Activated naive CD8-positive, alpha-beta T cell treated with anti-CD3 and anti-CD28 coated beads, Interleukin-2, amount 10 ng/mL, durations not matched to agents 7 days and 5 days (primary cell): ENCODE results near the gene BAIAP2L1. TPM values are rescaled to one million over a fixed set of nuclear protein-coding genes. Genes with fewer than 3 reads are reported as not detected.

Experiments used
- ATAC-seq: fragments of 150-1000 bp; cut with Tn5 transposase; one replicate; pipeline ENCODE4 v1.10.0; 2021; ENCODE audit warnings: low read depth, moderate library complexity
- POLR2A ChIA-PET: fragments of 350-600 bp; sonication (Branson Sonifier 250); formaldehyde crosslinking; loops from one replicate; lab custom pipeline; 2021; ENCODE audit warnings: antibody characterized with exemption; lab: Charles Lee
- DNase-seq: peaks from one replicate; pipeline ENCODE4 v3.0.0; 2021
- H3K27ac Mint-ChIP-seq: one replicate; pipeline ENCODE4 v1.8.0; 2022; ENCODE audit warnings: mild to moderate bottlenecking, mixed read lengths
- H3K27me3 Mint-ChIP-seq: one replicate; pipeline ENCODE4 v1.8.0; 2022; ENCODE audit warnings: mild to moderate bottlenecking, moderate library complexity, mixed read lengths
- H3K36me3 Mint-ChIP-seq: one replicate; pipeline ENCODE4 v1.8.0; 2021; ENCODE audit warnings: mild to moderate bottlenecking, mixed read lengths
- H3K4me1 Mint-ChIP-seq: one replicate; pipeline ENCODE4 v1.8.0; 2021; ENCODE audit warnings: mixed read lengths
- H3K4me3 Mint-ChIP-seq: one replicate; pipeline ENCODE4 v1.8.0; 2022; ENCODE audit warnings: mild to moderate bottlenecking, moderate library complexity, mixed read lengths
- H3K9me3 Mint-ChIP-seq: one replicate; pipeline ENCODE4 v1.8.0; 2021; ENCODE audit warnings: mixed read lengths
- total RNA-seq, 2 experiments: library from RNA; stranded (reverse); gene quantifications; one replicate each; pipeline ENCODE4 v1.2.3, GENCODE V29; 2021

Gene BAIAP2L1
- total RNA-seq, 2 experiments from 2014 or later: 1.4 to 2.2 TPM

DNA sequence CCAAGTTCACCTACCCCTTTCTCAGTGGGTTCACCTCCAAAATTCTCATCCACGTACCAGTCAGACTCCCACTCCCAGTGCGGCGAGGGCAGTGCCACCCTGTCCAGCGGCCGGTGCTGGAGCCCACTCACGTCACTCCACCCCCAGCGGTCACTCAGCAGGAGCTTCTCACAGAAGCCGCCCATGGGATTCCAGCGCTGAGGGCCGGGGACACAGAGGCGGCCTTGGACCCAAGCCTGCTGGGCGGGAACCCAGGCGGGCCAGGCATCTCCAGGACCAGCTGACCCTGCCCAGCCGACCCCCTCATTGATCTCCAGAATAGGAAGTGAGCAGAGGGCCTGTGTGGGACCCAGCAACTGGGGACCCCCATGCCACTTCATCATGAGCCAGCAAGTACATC is 156.0 kb downstream of the BAIAP2L1 start:
- Mint-ChIP-seq H3K9me3 (no peaks in the 10 kb centered on the region), H3K27ac (no peak overlapping the region)
- ATAC-seq: no peak

DNA sequence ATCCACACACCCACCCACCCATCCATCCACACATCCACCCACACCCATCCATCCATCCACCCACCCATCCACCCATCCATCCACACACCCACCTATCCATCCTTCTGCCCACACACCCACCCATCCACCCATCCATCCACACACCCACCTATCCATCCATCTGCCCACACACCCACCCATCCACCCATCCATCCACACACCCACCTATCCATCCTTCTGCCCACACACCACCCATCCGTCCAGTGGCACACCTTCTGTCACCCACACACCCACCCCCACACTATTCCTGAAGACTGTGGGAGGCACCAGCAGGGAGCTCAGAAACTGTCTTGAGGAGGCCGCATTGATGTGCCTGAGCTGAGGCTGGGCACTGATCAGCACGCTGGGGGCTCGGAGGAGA is 158.0 kb downstream of the BAIAP2L1 start:
- Mint-ChIP-seq H3K36me3 (peaks cover 7% of the 10 kb centered on the region), H3K27ac (no peak overlapping the region), H3K4me3 (no peak overlapping the region), H3K4me1 (peaks cover under 1% of the 10 kb centered on the region), H3K9me3 (no peaks in the 10 kb centered on the region), H3K27me3 (no peaks in the 10 kb centered on the region)
- POLR2A ChIA-PET: no interaction called here
- DNase-seq (no peak), ATAC-seq (no peak)

More for the DNA sequence above, 156.0 kb downstream of the BAIAP2L1 start:
- POLR2A ChIA-PET: no interaction called here
- no peak for DNase-seq
- H3K4me1 Mint-ChIP-seq: peaks cover 9% of the 10 kb centered on the region
- H3K36me3 Mint-ChIP-seq: peaks cover 10% of the 10 kb centered on the region
- no peaks in the 10 kb centered on the region for H3K27me3 Mint-ChIP-seq
- no peak overlapping the region for H3K4me3 Mint-ChIP-seq

DNA sequence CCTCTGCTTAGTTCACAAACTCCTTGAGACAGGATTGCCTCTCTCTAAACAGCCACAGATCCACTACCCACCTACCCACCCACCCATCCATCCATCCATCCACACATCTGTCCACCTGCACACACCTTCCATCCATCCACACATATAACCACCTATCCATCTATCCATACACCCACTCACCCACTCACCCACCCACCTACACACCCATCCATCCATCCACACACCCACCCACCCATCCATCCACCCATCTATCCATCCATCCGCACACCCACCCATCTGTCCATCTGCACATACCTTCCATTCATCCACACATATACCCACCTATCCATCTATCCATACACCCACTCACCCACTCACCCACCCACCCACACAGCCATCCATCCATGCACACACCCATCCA is 158.5 kb downstream of the BAIAP2L1 start:
- Mint-ChIP-seq H3K36me3 (peaks cover 6% of the 10 kb centered on the region), H3K27me3 (no peaks in the 10 kb centered on the region), H3K27ac (no peak overlapping the region), H3K4me3 (no peak overlapping the region), H3K9me3 (no peaks in the 10 kb centered on the region), H3K4me1 (no peaks in the 10 kb centered on the region)
- POLR2A ChIA-PET: interaction anchor here (1.1 kb wide), 1 partner anchor 9 kb away, joined by 4 read pairs; no protein-coding TSS in a partner anchor
- DNase-seq (no peak), ATAC-seq (no peak)

DNA sequence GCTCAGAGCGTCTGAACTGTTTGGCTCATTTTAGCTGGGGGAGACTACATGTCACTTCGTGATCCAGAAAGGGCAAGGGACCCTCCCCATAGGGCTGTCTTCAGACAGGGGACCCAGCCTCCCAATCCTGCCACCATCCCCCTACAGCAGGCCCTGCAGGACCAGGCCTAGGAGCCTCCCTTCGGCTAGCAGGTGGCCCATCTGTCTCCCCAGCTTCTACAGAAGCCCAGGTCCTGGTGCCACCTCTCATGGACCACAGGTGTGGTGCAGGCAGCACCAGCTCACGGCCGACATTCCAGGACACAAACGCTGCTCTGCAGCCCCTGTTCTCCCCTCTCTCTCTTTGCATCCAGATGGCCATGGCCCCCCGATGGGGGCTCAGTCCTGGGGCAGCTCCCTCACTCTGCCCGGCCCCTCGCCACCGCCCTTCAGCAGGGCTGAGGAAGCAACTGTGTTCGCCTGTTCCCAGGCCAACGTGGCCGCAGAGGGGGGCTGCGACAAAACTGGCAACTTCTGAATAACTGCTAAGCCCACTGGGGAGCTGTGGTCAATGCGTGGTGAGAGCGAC is 159.1 kb downstream of the BAIAP2L1 start:
- no peaks in the 10 kb centered on the region for H3K9me3 Mint-ChIP-seq
- DNase-seq: no peak
- H3K4me3 Mint-ChIP-seq: no peak overlapping the region
- H3K36me3 Mint-ChIP-seq: peaks cover 6% of the 10 kb centered on the region
- POLR2A ChIA-PET: interaction anchor here (1.1 kb wide), 1 partner anchor 10 kb away, joined by 4 read pairs; no protein-coding TSS in a partner anchor
- no peak for ATAC-seq
- H3K27ac Mint-ChIP-seq: no peak overlapping the region
- no peaks in the 10 kb centered on the region for H3K4me1 Mint-ChIP-seq
- H3K27me3 Mint-ChIP-seq: no peaks in the 10 kb centered on the region

Other genes starting within 250 kb of the BAIAP2L1 start
- not detected for gene BHLHA15, start 189.7 kb downstream of the BAIAP2L1 start, total RNA-seq
- gene TECPR1, start 148.9 kb downstream of the BAIAP2L1 start, total RNA-seq: 10 to 100 TPM; 78.9 to 80.2 TPM
- gene BRI3, start 119.4 kb downstream of the BAIAP2L1 start, total RNA-seq: 10 to 100 TPM; 53.6 to 55.3 TPM
- gene NPTX2, start 216.2 kb upstream of the BAIAP2L1 start, total RNA-seq: not detected